Activated T-cell treated with anti-CD3 and anti-CD28 coated beads, Interleukin-2, amount 50 U/mL, for 72 hours (primary cell): ENCODE results near the gene ZNF513. TPM values are rescaled to one million over a fixed set of nuclear protein-coding genes. Genes with fewer than 3 reads are reported as not detected.
"Not testable (repeated sequence)": the region's sequence is repeated elsewhere in the genome, so short reads cannot be mapped to it uniquely, and the experiment has no call there.

Experiments used
- ATAC-seq, 2 donors: fragments of 150-1000 bp; cut with Tn5 transposase; replicated peaks in 1 of 2; 2 replicates each; pipeline ENCODE4 v1.10.0; 2021; ENCODE audit warnings: moderate library complexity in 2 of 2, mild to moderate bottlenecking in 1 of 2
- DNase-seq, 2 donors: peaks; one replicate each; pipeline ENCODE4 v3.0.0; 2021 to 2022; ENCODE audit warnings: mixed read lengths in 1 of 2
- H3K27ac Mint-ChIP-seq: one replicate; pipeline ENCODE4 v1.8.0; 2022; ENCODE audit warnings: mild to moderate bottlenecking, moderate library complexity, mixed read lengths
- H3K27me3 Mint-ChIP-seq: one replicate; pipeline ENCODE4 v1.8.0; 2022; ENCODE audit warnings: low read depth, mixed read lengths
- H3K36me3 Mint-ChIP-seq, 2 donors: one replicate each; pipeline ENCODE4 v1.8.0; 2022; ENCODE audit warnings: mixed read lengths in 2 of 2, mild to moderate bottlenecking in 1 of 2; ENCODE audit not compliant: insufficient read depth in 2 of 2
- H3K4me1 Mint-ChIP-seq: one replicate; pipeline ENCODE4 v1.8.0; 2022; ENCODE audit warnings: low read depth, mixed read lengths
- H3K4me3 Mint-ChIP-seq, 2 donors: one replicate each; pipeline ENCODE4 v1.8.0; 2022; ENCODE audit warnings: mild to moderate bottlenecking in 2 of 2, mixed read lengths in 2 of 2, moderate library complexity in 2 of 2
- H3K9me3 Mint-ChIP-seq, 2 donors: one replicate each; pipeline ENCODE4 v1.8.0; 2022; ENCODE audit warnings: mixed read lengths in 2 of 2
- total RNA-seq, 2 donors: library from RNA; stranded (reverse); gene quantifications; one replicate each; pipeline ENCODE4 v1.2.3, GENCODE V29; 2022

The ZNF513 gene
- total RNA-seq, 2 donors from 2014 or later, result 15.7 to 15.9 TPM

DNA sequence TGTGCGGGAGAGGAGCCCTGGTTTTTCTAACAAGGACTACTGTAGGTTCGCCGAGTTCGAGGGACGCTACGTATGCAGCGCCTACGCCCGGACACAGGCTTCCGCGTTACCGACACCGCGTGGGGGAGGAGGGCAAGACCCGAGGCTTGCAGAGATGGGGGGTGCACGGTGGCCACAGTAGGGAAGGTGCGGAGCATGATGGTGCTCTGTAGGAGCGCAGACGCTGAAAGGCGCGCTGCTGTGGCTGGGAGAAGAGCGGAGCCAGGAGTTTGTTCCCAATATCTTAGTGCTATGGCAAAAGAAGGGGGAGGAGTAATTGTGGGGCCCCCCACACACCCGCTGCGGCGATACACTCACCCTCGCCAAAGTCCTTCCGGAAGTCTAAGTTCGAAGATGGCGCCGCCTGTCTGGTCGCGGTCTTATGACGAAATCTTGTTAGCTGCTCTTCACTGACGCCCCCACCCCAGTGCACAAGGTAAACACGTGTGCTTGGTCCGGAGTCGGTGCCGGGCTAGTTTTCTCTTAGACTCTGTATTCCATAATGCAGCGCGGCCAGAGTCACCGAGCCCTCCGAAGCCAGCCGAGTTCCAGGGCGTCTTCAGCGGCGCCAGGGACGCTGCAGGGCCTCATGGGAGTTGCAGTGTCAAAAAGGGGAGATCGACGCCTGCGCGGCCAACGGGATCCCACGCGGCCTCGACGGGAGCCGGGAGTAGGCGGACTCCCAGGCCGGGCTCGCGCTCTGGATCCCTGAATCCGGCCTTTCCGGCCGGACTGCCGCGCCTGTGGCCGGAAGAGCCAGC is 24.0 kb downstream of the ZNF513 start, which contains the start of gene GTF3C2:
GTF3C2 (minus strand) TSS at position 383 of the 800 bp plus-strand sequence. CDS start 13,210 bp downstream, outside the sequence.
- ATAC-seq, result peak; percentile 82
- peak; percentile 89 to 93 for DNase-seq
- H3K4me1 Mint-ChIP-seq, result peaks cover 65% of the 10 kb centered on the region

DNA sequence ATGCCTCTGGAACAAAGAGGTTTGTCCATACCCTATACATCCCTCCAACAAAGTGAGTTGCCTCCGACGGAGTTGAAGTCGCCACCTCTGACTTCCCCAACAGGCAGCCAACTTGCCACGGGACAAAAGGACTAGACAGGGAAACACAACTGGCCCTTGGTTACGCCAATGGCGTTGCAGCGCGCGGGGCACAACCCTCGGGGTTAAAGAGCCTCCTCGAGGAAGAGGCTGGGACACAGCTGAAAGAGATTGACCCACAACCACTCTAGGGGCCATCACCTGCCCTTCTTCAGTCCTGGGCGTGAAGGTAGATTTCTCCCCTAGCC is 24.5 kb downstream of the ZNF513 start:
- Mint-ChIP-seq H3K9me3 (no peaks in the 10 kb centered on the region), H3K27ac (peak overlapping the region; percentile 97), H3K4me3 (peak overlapping the region; percentile 95 to 97), H3K36me3 (peaks cover 4 to 7% of the 10 kb centered on the region in 2 donors), H3K27me3 (no peaks in the 10 kb centered on the region), H3K4me1 (peaks cover 68% of the 10 kb centered on the region)
- ATAC-seq (peak; percentile 39 to 47), DNase-seq (no peak)

More for the DNA sequence above, 24.0 kb downstream of the ZNF513 start, which contains the start of gene GTF3C2:
- Mint-ChIP-seq H3K4me3 (peak within 1 kb of the TSS; percentile 95 to 97), H3K36me3 (peaks cover 5 to 9% of the 10 kb centered on the region in 2 donors), H3K27ac (peak within 1 kb of the TSS; percentile 97), H3K9me3 (no peaks in the 10 kb centered on the region), H3K27me3 (no peaks in the 10 kb centered on the region)

DNA sequence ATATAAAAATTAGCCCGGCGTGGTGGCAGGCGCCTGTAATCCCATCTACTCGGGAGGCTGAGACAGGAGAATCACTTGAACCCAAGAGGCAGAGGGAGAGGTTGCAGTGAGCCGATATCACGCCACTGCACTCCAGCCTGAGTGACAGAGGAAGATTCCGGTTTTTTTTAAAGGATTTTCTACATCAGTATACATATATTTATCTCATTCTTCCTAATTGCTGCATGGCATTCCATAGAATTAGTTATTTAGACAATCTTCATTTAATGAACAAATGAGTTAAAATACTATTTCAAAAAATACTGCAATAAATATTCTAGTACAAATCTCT is 26.0 kb downstream of the ZNF513 start:
- ATAC-seq, result no peak
- no peaks in the 10 kb centered on the region for H3K27me3 Mint-ChIP-seq
- no peaks in the 10 kb centered on the region for H3K9me3 Mint-ChIP-seq
- H3K27ac Mint-ChIP-seq, result no peak overlapping the region
- H3K4me1 Mint-ChIP-seq, result peaks cover 61% of the 10 kb centered on the region
- peaks cover 4 to 5% of the 10 kb centered on the region in 2 donors for H3K36me3 Mint-ChIP-seq
- no peak for DNase-seq
- peak overlapping the region; percentile 12 to 95 for H3K4me3 Mint-ChIP-seq

DNA sequence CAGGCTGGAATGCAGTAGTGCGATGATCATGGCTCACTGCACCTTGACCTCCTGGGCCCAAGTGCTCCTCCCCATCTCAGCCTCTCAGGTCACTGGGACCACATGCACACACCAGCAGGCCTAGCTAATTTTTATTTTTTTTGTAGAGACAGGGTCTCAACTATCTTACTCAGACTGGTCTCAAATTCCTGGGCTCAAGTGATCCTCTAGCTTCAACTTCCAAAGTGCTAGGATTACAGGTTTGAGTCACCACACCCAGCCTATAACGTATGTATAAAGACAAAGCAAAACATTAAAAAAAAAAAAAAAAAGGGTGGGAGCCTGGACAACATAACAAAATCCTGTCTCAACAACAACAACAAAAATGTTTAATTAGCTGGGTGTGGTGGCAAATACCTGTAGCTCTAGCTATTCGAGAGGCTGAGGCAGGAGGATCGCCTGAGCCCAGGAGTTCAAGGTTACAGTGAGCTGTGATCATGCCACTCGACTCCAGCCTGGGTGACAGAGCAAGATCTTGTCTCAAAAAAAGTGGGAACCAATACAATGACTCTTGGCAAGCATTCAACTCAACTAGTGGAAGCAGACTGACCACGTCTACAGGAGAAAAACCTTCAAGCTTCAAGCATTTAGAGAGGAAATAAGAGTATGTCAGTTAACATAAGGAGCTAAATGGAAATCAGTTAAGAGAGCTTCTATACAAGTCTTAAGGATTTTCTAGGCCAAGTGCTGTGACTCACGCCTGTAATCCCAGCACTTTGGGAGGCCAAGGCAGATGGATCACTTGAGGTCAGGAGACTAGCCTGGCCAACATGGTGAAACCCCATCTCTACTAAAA is 26.6 kb downstream of the ZNF513 start:
- peak overlapping the region; percentile 12 to 23 for H3K4me3 Mint-ChIP-seq
- H3K9me3 Mint-ChIP-seq, result no peaks in the 10 kb centered on the region
- H3K36me3 Mint-ChIP-seq, result peaks cover 4 to 5% of the 10 kb centered on the region in 2 donors
- DNase-seq (no peak), ATAC-seq (no peak)
- H3K27ac Mint-ChIP-seq, result no peak overlapping the region
- H3K27me3 Mint-ChIP-seq, result no peaks in the 10 kb centered on the region
- H3K4me1 Mint-ChIP-seq, result peaks cover 61% of the 10 kb centered on the region

DNA sequence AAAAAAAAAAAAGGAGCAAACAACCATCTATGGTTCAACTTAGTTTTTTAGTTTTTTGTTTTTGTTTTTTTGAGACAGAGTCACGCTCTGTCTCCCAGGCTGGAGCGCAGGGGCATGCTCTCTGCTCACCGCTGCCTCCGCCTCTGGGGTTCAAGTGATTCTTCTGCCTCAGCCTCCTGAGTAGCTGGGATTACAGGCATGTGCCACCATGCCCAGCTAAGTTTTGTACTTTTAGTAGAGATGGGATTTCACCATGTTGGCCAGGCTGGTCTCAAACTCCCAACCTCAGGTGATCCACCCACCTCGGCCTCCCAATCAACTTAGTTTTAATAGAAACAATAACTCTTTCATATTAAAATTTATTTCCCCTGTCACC is 27.2 kb downstream of the ZNF513 start:
- peaks cover 56% of the 10 kb centered on the region for H3K4me1 Mint-ChIP-seq

DNA sequence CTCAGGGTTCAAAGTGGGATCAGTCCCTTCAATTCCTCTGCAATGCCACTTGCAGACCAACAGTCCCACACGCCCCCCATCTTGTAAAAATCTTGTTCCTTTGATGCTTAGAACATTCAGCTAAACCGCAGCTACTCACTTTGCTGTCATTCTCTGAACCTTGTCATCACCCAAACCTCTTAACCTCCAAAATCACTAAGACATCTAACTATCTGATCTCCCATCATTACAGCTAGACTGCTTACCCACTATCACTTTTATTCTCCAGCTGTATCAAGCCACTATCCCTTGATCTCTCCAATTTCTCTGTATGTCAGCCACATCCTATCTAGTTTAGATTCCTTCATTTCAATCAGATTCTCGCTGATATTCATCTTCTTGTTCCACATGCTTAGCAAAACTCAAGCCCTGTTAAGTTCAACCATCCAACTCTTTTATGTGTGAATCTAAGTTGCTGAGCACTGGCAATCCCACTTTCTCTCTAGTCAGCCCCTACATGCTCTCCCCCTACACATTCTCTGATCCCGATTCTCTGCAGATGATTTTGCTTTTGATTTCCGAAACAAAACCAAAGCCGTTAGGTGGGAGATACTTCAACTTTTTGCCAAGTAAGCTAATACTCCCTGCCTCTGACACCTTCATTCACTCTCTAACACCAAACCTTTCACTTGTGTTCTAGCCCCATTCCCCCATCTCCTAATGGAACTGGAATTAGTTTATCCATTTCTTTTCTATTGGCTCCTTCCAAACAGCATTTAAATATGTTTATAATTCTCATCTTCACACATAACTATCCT is 28.5 kb downstream of the ZNF513 start:
- Mint-ChIP-seq H3K27me3 (no peaks in the 10 kb centered on the region), H3K4me1 (peaks cover 48% of the 10 kb centered on the region), H3K27ac (peak overlapping the region; percentile 29), H3K36me3 (peaks cover under 1 to 7% of the 10 kb centered on the region in 2 donors), H3K4me3 (peak overlapping the region; percentile 51 to 55), H3K9me3 (no peaks in the 10 kb centered on the region)
- ATAC-seq (peak; percentile 32 to 45), DNase-seq (peak; percentile 21 to 24)

More for the DNA sequence above, 27.2 kb downstream of the ZNF513 start:
- not testable (repeated sequence) for H3K27me3 Mint-ChIP-seq, H3K36me3 Mint-ChIP-seq, ATAC-seq, H3K4me3 Mint-ChIP-seq, H3K9me3 Mint-ChIP-seq, DNase-seq, H3K27ac Mint-ChIP-seq

DNA sequence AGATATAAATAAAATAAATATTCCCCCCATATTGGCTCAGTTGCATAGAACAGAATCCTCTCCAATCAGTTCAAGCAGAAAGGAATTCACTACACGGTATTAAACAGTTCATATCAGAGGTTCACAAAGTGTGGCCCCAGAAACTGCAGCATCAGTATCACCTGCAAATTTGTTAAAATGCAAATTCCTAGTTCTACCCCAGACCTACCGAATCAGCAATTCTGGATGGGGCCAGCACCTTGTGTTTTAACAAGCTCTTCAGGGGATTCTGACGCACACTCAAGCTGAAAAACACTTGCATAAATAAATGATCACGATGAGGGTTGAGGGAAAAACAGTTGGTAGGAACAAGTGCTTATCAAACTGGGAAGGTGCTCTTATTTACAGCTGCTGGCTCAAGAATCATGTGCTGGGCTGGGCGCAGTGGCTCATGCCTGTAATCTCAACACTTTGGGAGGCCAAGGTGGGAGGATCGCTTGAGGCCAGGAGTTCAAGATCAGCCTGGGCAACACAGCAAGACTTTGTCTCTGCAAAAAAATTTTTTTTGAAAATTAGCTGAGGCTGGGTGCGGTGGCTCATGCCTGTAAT is 30.3 kb downstream of the ZNF513 start:
- Mint-ChIP-seq H3K36me3 (peaks cover 0 to 4% of the 10 kb centered on the region in 2 donors), H3K9me3 (no peaks in the 10 kb centered on the region), H3K4me1 (peaks cover 41% of the 10 kb centered on the region), H3K27me3 (no peaks in the 10 kb centered on the region), H3K27ac (no peak overlapping the region), H3K4me3 (no peak overlapping the region)
- ATAC-seq (no peak), DNase-seq (no peak)

DNA sequence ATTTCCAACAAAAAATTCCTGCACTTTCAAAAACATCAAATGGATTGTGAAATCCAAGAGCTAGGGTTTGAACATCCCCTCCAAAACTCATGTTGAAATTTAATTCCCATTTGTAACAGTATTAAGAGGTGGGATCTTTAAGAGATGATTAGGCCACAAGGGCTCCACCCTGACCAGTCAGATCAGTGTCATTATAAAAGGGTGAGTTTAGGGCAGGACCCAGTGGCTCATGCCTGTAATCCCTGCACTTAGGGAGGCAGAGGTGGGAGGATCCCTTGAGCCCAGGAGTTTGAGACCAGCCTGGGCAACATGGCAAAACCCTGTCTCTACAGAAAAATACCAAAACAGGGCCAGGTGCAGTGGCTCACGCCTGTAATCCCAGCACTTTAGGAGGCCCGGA is 32.9 kb downstream of the ZNF513 start:
- Mint-ChIP-seq H3K27me3 (no peaks in the 10 kb centered on the region), H3K9me3 (no peaks in the 10 kb centered on the region), H3K27ac (peak overlapping the region; percentile 26), H3K4me1 (peaks cover 18% of the 10 kb centered on the region), H3K4me3 (no peak overlapping the region), H3K36me3 (peaks cover 0 to 6% of the 10 kb centered on the region in 2 donors)
- ATAC-seq, result no peak
- no peak for DNase-seq

DNA sequence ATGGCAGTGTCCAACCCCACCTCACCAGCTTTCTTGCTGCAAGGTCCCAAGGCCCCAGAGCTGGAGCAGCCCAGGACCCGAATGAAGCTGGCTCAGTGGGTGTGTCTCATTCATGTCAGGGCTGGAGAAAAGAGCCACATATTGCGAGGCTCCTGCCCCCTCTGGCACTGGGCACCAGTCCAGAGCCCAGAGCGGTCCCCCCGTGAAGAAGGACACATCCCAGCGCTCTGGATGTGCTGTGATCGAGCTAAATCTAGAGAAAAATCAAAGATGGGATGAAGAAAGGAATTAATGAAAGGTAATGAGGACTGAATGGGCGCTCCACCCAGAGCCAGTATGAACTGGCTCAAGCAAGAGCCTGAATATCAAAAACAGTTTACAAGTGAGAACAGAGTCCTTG is 44.4 kb downstream of the ZNF513 start:
- Mint-ChIP-seq H3K9me3 (no peaks in the 10 kb centered on the region), H3K4me3 (no peak overlapping the region), H3K27ac (no peak overlapping the region), H3K27me3 (no peaks in the 10 kb centered on the region), H3K36me3 (peaks cover 8 to 21% of the 10 kb centered on the region in 2 donors), H3K4me1 (peaks cover 4% of the 10 kb centered on the region)
- ATAC-seq, result no peak
- DNase-seq, result no peak

DNA sequence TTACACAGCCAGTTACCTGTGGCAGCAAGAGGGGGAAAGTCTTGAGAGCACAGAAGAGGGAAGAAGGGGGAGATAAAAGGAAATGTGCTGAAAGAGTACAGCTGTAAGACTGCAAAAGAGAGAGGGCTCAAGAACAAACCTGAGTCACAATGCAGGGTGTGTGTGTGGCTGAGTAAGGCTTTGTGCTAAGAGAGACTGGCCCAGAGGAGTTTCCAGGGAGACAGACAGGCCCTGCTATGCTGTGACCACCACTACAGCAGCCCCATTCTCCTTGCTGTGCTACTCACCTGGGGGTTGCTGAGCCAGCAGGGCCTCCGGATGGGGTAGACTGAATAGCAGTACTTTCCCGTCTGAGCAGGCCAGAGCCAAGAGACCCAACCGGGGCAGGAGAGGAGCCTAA is 45.2 kb downstream of the ZNF513 start:
- DNase-seq, result no peak
- peaks cover 8 to 14% of the 10 kb centered on the region in 2 donors for H3K36me3 Mint-ChIP-seq
- no peaks in the 10 kb centered on the region for H3K27me3 Mint-ChIP-seq
- H3K9me3 Mint-ChIP-seq, result no peaks in the 10 kb centered on the region
- no peak overlapping the region for H3K4me3 Mint-ChIP-seq
- H3K4me1 Mint-ChIP-seq, result peaks cover under 1% of the 10 kb centered on the region
- no peak overlapping the region for H3K27ac Mint-ChIP-seq
- ATAC-seq, result no peak
